Effector memory CD8-positive, alpha-beta T cell (primary cell): ENCODE measurements around the gene TRERF1.
"Not testable (repeated sequence)": the region's sequence is repeated elsewhere in the genome, so short reads cannot be mapped to it uniquely, and the experiment has no call there.

Source experiments
- ATAC-seq: fragments of 150-1000 bp; cut with Tn5 transposase; replicated peaks from 2 replicates; pipeline ENCODE4 v1.10.0; 2021; ENCODE audit warnings: mild to moderate bottlenecking, moderate library complexity
- DNase-seq, 3 experiments: peaks; one replicate each; pipeline ENCODE4 v3.0.0; 2021
- H3K27ac Mint-ChIP-seq, 2 donors: one replicate each; pipeline ENCODE4 v1.8.0; 2022; ENCODE audit warnings: mild to moderate bottlenecking in 2 of 2, mixed read lengths in 2 of 2, moderate library complexity in 2 of 2
- H3K27me3 Mint-ChIP-seq, 2 donors: one replicate each; pipeline ENCODE4 v1.8.0; 2022; ENCODE audit warnings: mixed read lengths in 2 of 2
- H3K36me3 Mint-ChIP-seq: one replicate; pipeline ENCODE4 v1.8.0; 2022; ENCODE audit warnings: mild to moderate bottlenecking, moderate library complexity, mixed read lengths; ENCODE audit not compliant: insufficient read depth
- H3K4me1 Mint-ChIP-seq, 2 donors: one replicate each; pipeline ENCODE4 v1.8.0; 2022; ENCODE audit warnings: low read depth in 2 of 2, mixed read lengths in 2 of 2
- H3K4me3 Mint-ChIP-seq, 2 donors: one replicate each; pipeline ENCODE4 v1.8.0; 2022; ENCODE audit warnings: mild to moderate bottlenecking in 2 of 2, mixed read lengths in 2 of 2, moderate library complexity in 2 of 2
- H3K9me3 Mint-ChIP-seq, 2 donors: one replicate each; pipeline ENCODE4 v1.8.0; 2022; ENCODE audit warnings: mixed read lengths in 2 of 2

Gene TRERF1

GRCh38 chr6:42227173-42227850 lies 224.4 kb downstream of the TRERF1 start:
- Mint-ChIP-seq H3K27ac (peak overlapping the region in 1 of 2 donors; percentile 63), H3K36me3 (peaks cover 43% of the 10 kb centered on the region), H3K27me3 (no peaks in the 10 kb centered on the region), H3K4me3 (no peak overlapping the region), H3K4me1 (peaks cover 0 to 4% of the 10 kb centered on the region in 2 donors), H3K9me3 (no peaks in the 10 kb centered on the region)
- ATAC-seq = no peak
- no peak for DNase-seq

DNA sequence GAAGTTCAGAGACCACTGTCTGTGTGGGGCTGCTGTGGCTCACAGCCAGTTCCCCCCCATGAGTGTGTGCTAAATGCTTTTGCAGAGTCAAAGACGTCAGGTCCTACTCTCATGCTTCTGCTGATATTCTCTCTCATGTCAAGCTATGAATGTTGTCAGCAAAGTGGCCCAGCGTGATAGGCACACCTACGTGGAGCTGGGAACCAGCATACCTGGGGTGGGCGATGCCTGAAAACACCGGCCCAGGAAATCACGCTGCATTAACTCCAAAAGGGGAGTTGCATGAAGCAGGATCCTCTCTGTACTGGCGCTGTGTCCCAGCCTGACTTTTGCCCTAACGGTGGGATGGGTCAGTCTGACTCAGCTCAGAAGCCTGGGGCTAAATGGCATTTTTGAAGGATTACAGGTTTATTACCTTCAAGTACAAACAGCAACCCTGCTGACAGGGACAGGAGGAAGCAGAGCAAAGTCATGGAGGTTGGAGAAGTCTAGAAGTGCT lies 225.0 kb downstream of the TRERF1 start:
- no peak overlapping the region for H3K4me3 Mint-ChIP-seq

DNA sequence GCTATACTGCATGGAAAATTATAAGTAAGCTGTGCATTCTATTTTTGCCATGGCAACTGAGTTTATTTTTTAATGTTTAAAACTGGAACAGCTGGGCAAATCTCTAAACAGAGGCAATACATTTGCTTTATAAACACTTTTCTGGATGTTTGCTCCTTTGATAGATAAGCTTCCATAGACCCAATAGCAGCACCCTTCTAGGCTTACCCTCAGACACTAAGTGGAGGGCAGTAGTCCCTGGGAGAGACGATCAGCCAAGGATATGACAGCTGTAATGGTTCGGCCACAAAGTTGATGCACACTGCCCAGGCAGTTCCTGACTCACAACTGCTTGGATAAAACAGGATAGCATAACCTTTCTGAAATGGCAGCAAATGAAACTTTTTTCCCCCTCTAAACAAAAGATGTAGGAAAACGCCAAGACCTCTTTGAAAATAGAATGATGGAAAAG lies 225.5 kb downstream of the TRERF1 start:
- no peak for ATAC-seq
- Mint-ChIP-seq H3K4me1 (peaks cover 0 to 4% of the 10 kb centered on the region in 2 donors), H3K9me3 (no peaks in the 10 kb centered on the region), H3K4me3 (no peak overlapping the region), H3K27ac (peak overlapping the region in 1 of 2 donors; percentile 63), H3K27me3 (no peaks in the 10 kb centered on the region), H3K36me3 (peaks cover 43% of the 10 kb centered on the region)
- no peak for DNase-seq

More for the DNA sequence above, 225.0 kb downstream of the TRERF1 start:
- peaks cover 0 to 4% of the 10 kb centered on the region in 2 donors for H3K4me1 Mint-ChIP-seq
- DNase-seq = no peak
- peaks cover 43% of the 10 kb centered on the region for H3K36me3 Mint-ChIP-seq
- peak overlapping the region in 1 of 2 donors; percentile 63 for H3K27ac Mint-ChIP-seq
- H3K27me3 Mint-ChIP-seq = no peaks in the 10 kb centered on the region
- ATAC-seq = no peak
- H3K9me3 Mint-ChIP-seq = no peaks in the 10 kb centered on the region

DNA sequence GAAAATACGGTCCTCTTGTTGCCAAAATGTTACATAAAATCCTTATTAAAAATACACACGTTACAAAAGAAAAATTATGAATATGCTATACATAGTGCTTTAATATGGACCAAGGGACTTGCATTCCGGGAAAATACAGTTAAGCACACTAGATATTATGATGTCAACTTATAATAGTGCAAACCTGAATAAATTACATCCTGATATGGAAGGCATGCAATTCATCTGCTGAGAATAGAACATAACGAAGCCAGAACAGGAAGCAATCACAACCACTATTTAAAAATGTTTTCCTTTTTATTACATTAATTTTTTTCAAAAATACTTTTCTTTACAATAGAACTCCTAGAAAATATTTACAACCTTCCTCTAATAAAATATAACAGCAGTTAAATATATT lies 226.3 kb downstream of the TRERF1 start:
- no peaks in the 10 kb centered on the region for H3K9me3 Mint-ChIP-seq
- no peak overlapping the region for H3K27ac Mint-ChIP-seq
- peaks cover 39% of the 10 kb centered on the region for H3K36me3 Mint-ChIP-seq
- ATAC-seq = no peak
- no peak overlapping the region for H3K4me3 Mint-ChIP-seq
- H3K4me1 Mint-ChIP-seq = peaks cover 0 to 2% of the 10 kb centered on the region in 2 donors
- DNase-seq = no peak
- H3K27me3 Mint-ChIP-seq = no peaks in the 10 kb centered on the region

- H3K4me1 Mint-ChIP-seq = no peaks in the 10 kb centered on the region
- no peak for ATAC-seq
- no peak overlapping the region for H3K4me3 Mint-ChIP-seq
- no peak for DNase-seq
- peaks cover 39% of the 10 kb centered on the region for H3K36me3 Mint-ChIP-seq
- H3K27ac Mint-ChIP-seq = peak overlapping the region in 1 of 2 donors; percentile 65
- H3K9me3 Mint-ChIP-seq = no peaks in the 10 kb centered on the region
- no peaks in the 10 kb centered on the region for H3K27me3 Mint-ChIP-seq
These were observed 226.7 kb downstream of the TRERF1 start for GRCh38 chr6:42225029-42225339.

DNA sequence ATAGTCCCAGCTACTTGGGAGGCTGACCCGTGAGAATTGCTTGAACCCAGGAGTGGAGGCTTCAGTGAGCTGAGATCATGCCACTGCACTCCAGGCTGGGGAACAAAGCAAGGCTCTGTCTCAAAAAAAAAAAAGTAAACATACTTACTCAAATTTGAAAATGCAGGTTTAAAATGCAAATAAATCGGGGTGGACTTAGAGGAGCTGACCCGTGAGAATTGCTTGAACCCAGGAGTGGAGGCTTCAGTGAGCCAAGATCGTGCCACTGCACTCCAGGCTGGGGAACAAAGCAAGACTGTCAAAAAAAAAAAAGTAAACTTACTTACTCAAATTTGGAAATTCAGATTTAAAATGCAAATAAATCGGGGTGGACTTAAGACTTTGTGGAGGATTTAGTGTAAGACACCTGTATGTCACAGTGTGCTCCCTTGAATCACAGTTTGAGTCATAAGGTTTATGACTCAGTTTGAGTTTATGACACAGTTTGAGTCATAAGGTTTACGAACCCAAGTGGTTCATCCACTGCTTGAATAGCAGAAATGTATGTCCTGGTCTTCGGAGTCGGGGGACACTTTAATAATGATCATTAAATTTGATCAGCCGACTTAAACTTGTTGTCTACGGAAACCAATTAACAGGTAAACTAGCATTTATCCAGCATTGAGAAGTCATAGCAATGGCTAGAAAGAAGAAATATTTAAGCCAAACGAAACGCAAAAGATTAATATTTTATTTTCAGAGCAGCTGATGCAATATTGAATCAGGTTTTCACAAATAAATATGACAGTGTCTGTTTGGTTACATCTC lies 227.3 kb downstream of the TRERF1 start:
- Mint-ChIP-seq H3K36me3 (peaks cover 34% of the 10 kb centered on the region), H3K9me3 (no peaks in the 10 kb centered on the region), H3K27ac (peak overlapping the region in 1 of 2 donors; percentile 65), H3K27me3 (no peaks in the 10 kb centered on the region), H3K4me1 (no peaks in the 10 kb centered on the region), H3K4me3 (no peak overlapping the region)
- ATAC-seq (no peak), DNase-seq (no peak)

DNA sequence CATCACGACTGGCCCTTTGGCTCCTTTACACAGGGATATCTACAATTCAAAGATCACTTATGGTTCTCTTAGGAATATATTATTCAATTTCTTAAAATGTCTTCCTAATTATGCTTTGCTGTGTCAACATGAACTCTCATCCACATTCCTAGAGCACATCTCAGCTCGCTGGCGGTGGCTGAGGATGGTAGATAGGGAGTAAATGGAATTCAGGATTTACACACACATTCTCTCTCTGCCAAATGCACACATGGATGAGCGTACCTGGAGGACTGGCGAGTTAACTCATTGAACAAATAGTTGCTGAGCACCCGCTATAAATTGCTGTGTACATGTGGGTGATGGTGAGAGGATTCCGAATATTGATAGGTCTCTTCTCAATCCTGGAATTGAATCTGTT lies 229.3 kb downstream of the TRERF1 start:
- DNase-seq (no peak), ATAC-seq (no peak)
- Mint-ChIP-seq H3K4me1 (peaks cover 3 to 5% of the 10 kb centered on the region in 2 donors), H3K27ac (no peak overlapping the region), H3K4me3 (no peak overlapping the region), H3K27me3 (no peaks in the 10 kb centered on the region), H3K9me3 (no peaks in the 10 kb centered on the region), H3K36me3 (peaks cover 20% of the 10 kb centered on the region)

DNA sequence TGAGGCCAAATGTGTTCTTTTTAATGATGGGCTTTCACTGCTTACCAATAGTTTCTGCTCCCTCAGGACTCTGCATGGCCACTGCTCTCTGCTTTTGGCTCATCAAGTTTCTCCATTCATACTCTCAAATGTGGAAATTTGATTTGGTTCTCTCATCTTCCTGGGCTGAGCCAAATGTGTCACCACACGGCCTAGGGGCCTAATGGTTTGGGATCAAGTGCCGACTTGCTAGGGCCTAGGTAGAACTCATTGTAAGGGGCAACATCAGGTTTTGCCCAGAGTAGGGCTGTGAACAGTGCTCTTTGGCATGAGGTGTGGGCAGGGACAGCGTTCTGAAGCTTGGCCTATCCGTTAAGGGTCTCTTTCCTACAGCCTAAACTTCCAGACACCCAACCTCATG lies 230.2 kb downstream of the TRERF1 start:
- ATAC-seq = no peak
- H3K4me3 Mint-ChIP-seq = no peak overlapping the region
- H3K9me3 Mint-ChIP-seq = no peaks in the 10 kb centered on the region
- H3K27me3 Mint-ChIP-seq = no peaks in the 10 kb centered on the region
- no peak for DNase-seq
- H3K4me1 Mint-ChIP-seq = peaks cover 6% of the 10 kb centered on the region in 2 donors
- H3K36me3 Mint-ChIP-seq = peaks cover 15% of the 10 kb centered on the region
- H3K27ac Mint-ChIP-seq = no peak overlapping the region

- peaks cover 8% of the 10 kb centered on the region for H3K36me3 Mint-ChIP-seq
- no peak overlapping the region for H3K27ac Mint-ChIP-seq
- no peak for ATAC-seq
- DNase-seq = no peak
- no peaks in the 10 kb centered on the region for H3K9me3 Mint-ChIP-seq
- H3K4me1 Mint-ChIP-seq = peaks cover 10% of the 10 kb centered on the region in 2 donors
- no peaks in the 10 kb centered on the region for H3K27me3 Mint-ChIP-seq
- H3K4me3 Mint-ChIP-seq = no peak overlapping the region
These were observed 230.9 kb downstream of the TRERF1 start for GRCh38 chr6:42220807-42221206.

DNA sequence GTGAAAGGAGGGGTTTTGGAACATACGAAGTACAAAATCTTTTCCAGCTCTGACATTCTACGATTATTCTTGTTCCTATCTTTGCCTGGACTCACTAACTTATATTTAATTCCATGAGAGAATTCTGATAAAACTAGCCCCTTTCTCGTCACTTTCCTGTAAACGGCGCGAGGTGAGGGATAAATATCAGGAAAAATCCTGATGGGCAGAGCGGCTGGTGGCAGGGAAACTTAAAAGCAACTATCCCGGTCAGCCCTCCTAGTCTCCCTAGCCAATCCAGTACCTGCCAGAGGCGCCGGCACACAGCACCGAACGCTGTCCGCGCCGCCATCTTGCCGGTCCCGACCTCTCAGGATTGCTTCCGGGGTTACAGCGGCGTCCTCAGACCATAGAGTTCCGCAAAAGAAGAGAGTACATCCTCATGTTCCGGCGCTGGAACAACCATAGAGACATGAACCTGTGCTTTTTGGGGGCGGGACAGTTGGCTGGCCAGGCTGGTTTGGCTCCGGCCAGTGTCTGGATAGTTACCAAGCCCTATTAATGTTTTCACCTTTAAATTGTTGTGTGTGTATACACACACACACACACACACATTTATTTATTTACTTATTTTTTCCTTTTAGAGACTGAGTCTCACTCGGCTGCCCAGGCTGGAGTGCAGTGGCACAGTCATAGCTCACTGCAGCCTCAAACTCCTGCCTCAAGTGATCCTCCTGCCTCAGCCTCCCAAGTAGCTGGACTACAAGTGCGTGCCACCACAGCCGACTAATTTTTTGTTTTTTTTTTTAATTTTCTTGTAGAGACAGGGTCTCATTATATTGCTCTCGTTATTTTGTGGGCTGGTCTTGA lies 234.0 kb downstream of the TRERF1 start, which contains the start of gene MRPS10:
MRPS10 (minus strand) TSS at position 343 of the 849 bp plus-strand sequence; CDS start at position 331, 12 bp downstream.
- no peaks in the 10 kb centered on the region for H3K9me3 Mint-ChIP-seq
- ATAC-seq (peak; percentile 99), DNase-seq (peak; percentile 85 to 87 (median 86))
- no peaks in the 10 kb centered on the region for H3K27me3 Mint-ChIP-seq
- H3K4me3 Mint-ChIP-seq = peak within 1 kb of the TSS; percentile 97 to 99
- peaks cover 21% of the 10 kb centered on the region for H3K36me3 Mint-ChIP-seq
- H3K4me1 Mint-ChIP-seq = peaks cover 14 to 15% of the 10 kb centered on the region in 2 donors
- peak within 1 kb of the TSS; percentile 96 to 99 for H3K27ac Mint-ChIP-seq

DNA sequence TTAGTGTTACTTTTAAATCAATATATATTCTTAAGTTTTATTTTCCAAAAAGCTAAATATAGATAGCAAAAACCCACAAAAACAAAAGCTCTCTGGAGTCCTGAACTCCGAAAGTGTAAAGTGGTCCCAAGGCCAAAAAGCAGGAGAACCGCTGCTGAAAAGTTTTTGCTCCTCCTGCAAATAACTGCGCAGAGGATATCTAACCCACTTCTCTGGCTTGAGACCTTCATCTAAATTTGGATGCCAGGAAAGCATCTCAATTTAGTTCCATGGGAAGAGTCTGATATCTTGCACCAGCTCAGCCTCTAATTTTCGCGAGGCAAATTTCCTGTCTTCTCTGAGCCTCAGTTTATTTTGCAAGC lies 234.6 kb downstream of the TRERF1 start:
- ATAC-seq = no peak
- Mint-ChIP-seq H3K9me3 (no peaks in the 10 kb centered on the region), H3K4me1 (peaks cover 14 to 15% of the 10 kb centered on the region in 2 donors), H3K4me3 (peak overlapping the region; percentile 97 to 99), H3K27ac (peak overlapping the region; percentile 96 to 99), H3K36me3 (peaks cover 25% of the 10 kb centered on the region), H3K27me3 (no peaks in the 10 kb centered on the region)
- no peak for DNase-seq

- ATAC-seq, H3K9me3 Mint-ChIP-seq, H3K27me3 Mint-ChIP-seq, DNase-seq: not testable (repeated sequence)
- H3K4me3 Mint-ChIP-seq = peak overlapping the region; percentile 70 to 99
- H3K27ac Mint-ChIP-seq = peak overlapping the region; percentile 81 to 89
- peaks cover 14 to 15% of the 10 kb centered on the region in 2 donors for H3K4me1 Mint-ChIP-seq
- peaks cover 29% of the 10 kb centered on the region for H3K36me3 Mint-ChIP-seq
These were observed 235.2 kb downstream of the TRERF1 start for GRCh38 chr6:42216495-42216894.

- no peak overlapping the region for H3K4me3 Mint-ChIP-seq
- no peaks in the 10 kb centered on the region for H3K9me3 Mint-ChIP-seq
- no peaks in the 10 kb centered on the region for H3K27me3 Mint-ChIP-seq
- peaks cover 9 to 11% of the 10 kb centered on the region in 2 donors for H3K4me1 Mint-ChIP-seq
- H3K27ac Mint-ChIP-seq = no peak overlapping the region
- peaks cover 66% of the 10 kb centered on the region for H3K36me3 Mint-ChIP-seq
- DNase-seq = no peak
- ATAC-seq = no peak
These were observed 239.3 kb downstream of the TRERF1 start for GRCh38 chr6:42212442-42212841.
